NCI-H2029 treated with DMSO at 0.1 percent for 48 hours (cell line): ENCODE results near the gene PKP3.
A peak's percentile ranks its signal among the peaks of the same experiment; 100 is the strongest.

Experiments used
- DNase-seq: peaks from one replicate; lab custom pipeline; 2025; lab: John Stamatoyannopoulos, UW

Gene PKP3

GRCh38 chr11:446891-447290 is 52.9 kb downstream of the PKP3 start:
- DNase-seq, result no peak

DNA sequence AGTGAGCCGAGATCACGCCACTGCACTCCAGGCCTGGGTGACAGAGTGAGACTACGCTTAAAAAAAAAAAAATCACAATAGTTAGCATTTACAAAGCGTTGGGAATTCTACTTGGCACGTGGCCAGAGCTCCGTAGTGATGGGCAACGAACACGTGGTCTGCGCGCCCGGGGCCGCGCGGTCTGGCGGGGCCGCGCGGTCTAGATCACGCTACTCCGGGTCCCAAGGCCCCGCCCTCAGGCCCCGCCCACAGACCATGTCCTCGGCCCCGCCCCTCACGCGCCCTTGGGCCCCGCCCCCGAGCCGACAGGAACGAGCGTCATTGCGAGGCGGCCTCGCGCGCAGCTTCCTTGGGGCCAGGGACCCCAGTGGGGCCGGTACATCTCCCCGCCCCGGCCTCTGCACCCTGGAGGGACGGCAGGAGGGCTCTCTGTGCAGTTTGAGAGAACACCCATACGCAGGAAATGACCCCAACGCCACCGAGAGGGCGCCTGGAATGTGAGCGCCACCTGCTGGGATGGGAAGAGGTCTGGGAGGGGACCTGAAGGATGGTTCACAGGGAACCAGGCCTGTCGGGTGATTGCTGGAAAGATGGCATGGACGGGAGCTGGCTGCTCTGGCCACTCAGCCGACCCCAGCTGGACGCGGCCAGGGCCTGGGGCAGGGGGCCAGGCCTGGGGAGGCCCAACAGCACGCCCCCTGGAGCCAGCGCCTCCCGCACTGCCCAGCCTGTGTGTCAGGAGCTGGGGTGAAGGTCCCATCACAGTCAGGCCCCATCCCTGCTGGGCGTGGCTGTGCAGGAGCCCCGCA is 54.1 kb downstream of the PKP3 start:
- DNase-seq, result peak; percentile 87

GRCh38 chr11:449889-450808 is 56.1 kb downstream of the PKP3 start, which contains the start of gene PTDSS2:
TSS of gene PTDSS2 (plus strand) at chr11:450279. CDS start at chr11:450456, 177 bp downstream.
- DNase-seq, result peak; percentile 60

- DNase-seq, result peak; percentile 13
Observed at GRCh38 chr11:450809-451451, 56.9 kb downstream of the PKP3 start.

DNA sequence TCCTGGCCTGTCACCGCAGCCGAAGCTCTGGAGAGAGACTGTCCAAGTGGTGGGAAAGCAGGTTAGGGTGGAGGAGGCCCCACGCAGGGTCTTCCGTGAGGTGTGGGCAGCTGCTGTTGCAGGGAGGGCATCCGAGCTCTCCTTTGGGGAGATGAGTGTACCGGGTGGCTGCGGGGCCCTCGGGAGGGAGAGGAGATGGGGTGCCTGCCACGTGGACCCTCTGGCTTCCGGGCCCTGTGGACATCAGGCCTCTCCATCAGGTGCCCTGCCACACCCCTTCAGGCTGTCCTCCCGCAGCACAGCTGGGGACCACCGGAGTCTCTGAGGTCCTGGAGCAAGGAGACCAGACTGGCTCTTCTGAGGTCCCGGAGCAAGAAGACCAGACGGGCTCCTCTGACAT is 57.7 kb downstream of the PKP3 start:
- no peak for DNase-seq

GRCh38 chr11:452203-452744 is 58.3 kb downstream of the PKP3 start:
- DNase-seq, result no peak

- no peak for DNase-seq
Observed at GRCh38 chr11:452916-453527, 59.0 kb downstream of the PKP3 start.

GRCh38 chr11:453564-453963 is 59.6 kb downstream of the PKP3 start:
- no peak for DNase-seq

- no peak for DNase-seq
Observed at GRCh38 chr11:454043-454442, 60.0 kb downstream of the PKP3 start.
